H7 (cell line): ENCODE results near the gene NUMB. TPM values are rescaled to one million over a fixed set of nuclear protein-coding genes. Genes with fewer than 3 reads are reported as not detected.

Experiments used
- DNase-seq: peaks from one replicate; pipeline ENCODE4 v3.0.0; 2012
- H3K27me3 ChIP-seq: 2 replicates; pipeline ENCODE4 v1.6.0; 2011; ENCODE audit warnings: mild to moderate bottlenecking, low read length; ENCODE audit not compliant: control insufficient read depth, insufficient read depth
- H3K36me3 ChIP-seq: replicated peaks from 2 replicates; pipeline ENCODE4 v1.5.1; 2011; ENCODE audit warnings: low read length; ENCODE audit not compliant: control insufficient read depth, insufficient read depth
- H3K4me3 ChIP-seq: 2 replicates; pipeline ENCODE4 v1.5.1; 2011; ENCODE audit warnings: low read depth, mild to moderate bottlenecking, control low read depth, low read length, moderate library complexity; ENCODE audit not compliant: insufficient read depth
- total RNA-seq: library from RNA; depleted of rRNA; stranded (reverse); fragments of >200 nt; shearing (Covaris generic); gene quantifications from 2 replicates; pipeline ENCODE4 v1.2.3, GENCODE V29; 2014

Gene NUMB
- total RNA-seq, 1 experiment from 2014 or later: 15.3 TPM

DNA sequence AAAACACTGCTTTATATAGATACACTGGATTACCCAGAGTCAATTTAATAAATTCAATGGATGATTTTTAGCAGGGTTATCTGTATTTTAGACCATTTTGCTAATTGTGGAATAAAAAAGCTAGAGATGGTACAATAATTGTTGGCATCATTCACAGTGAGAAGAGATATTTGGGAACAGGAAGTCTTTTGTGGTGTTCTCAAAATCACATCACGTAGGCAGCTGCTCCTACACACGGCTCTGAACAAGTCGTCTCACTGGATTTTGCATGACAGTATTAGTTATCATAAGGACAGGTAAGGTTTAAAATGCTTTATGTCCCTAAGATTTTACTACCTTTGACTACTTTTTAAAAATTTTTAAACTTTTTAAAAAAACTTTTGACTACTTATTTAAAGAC lies 169.0 kb downstream of the NUMB start:
- DNase-seq: no peak
- Histone ChIP-seq H3K27me3 (no peaks in the 10 kb centered on the region), H3K4me3 (no peak overlapping the region), H3K36me3 (no peaks in the 10 kb centered on the region; the same call in 1 of the 2 replicates)

GRCh38 chr14:73287071-73287470 lies 171.3 kb downstream of the NUMB start:
- DNase-seq: no peak
- H3K36me3 ChIP-seq: peaks cover 4% of the 10 kb centered on the region
- H3K4me3 ChIP-seq: no peak overlapping the region
- H3K27me3 ChIP-seq: no peaks in the 10 kb centered on the region

- peaks cover 4% of the 10 kb centered on the region for H3K36me3 ChIP-seq
- no peak overlapping the region for H3K4me3 ChIP-seq
These were observed 171.7 kb downstream of the NUMB start for GRCh38 chr14:73286598-73286997.

GRCh38 chr14:73285979-73286378 lies 172.4 kb downstream of the NUMB start:
- H3K4me3 ChIP-seq: no peak overlapping the region

More at GRCh38 chr14:73286598-73286997, 171.7 kb downstream of the NUMB start:
- no peaks in the 10 kb centered on the region for H3K27me3 ChIP-seq
- DNase-seq: peak; percentile 49

GRCh38 chr14:73283608-73284379 lies 174.6 kb downstream of the NUMB start:
- no peak overlapping the region for H3K4me3 ChIP-seq
- H3K27me3 ChIP-seq: no peaks in the 10 kb centered on the region
- H3K36me3 ChIP-seq: peaks cover 4% of the 10 kb centered on the region
- DNase-seq: peak; percentile 60

More at GRCh38 chr14:73285979-73286378, 172.4 kb downstream of the NUMB start:
- Histone ChIP-seq H3K27me3 (no peaks in the 10 kb centered on the region), H3K36me3 (peaks cover 4% of the 10 kb centered on the region)
- no peak for DNase-seq

GRCh38 chr14:73280903-73281302 lies 177.4 kb downstream of the NUMB start:
- DNase-seq: no peak
- peaks cover 16% of the 10 kb centered on the region for H3K36me3 ChIP-seq
- no peaks in the 10 kb centered on the region for H3K27me3 ChIP-seq
- no peak overlapping the region for H3K4me3 ChIP-seq

DNA sequence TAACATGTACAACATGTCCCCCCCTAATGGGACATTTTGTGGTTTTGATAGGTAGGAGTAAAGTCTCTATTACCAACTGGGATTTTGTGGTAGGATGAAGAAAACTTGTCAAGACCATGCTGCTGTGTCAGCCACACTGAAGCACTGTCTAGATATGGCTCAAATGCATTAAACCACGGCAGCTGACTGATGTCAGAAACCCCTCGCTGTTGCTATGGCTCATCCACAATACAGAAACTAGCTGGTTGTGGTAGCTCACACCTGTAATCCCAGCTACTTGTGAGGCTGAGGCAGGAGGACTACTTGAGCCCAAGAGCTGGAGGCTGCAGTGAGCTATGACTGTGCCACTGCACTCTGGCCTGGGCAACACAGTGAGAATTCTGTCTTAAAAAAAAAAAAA lies 181.0 kb downstream of the NUMB start:
- H3K36me3 ChIP-seq: peaks cover 14% of the 10 kb centered on the region
- H3K27me3 ChIP-seq: no peaks in the 10 kb centered on the region
- no peak overlapping the region for H3K4me3 ChIP-seq
- no peak for DNase-seq

DNA sequence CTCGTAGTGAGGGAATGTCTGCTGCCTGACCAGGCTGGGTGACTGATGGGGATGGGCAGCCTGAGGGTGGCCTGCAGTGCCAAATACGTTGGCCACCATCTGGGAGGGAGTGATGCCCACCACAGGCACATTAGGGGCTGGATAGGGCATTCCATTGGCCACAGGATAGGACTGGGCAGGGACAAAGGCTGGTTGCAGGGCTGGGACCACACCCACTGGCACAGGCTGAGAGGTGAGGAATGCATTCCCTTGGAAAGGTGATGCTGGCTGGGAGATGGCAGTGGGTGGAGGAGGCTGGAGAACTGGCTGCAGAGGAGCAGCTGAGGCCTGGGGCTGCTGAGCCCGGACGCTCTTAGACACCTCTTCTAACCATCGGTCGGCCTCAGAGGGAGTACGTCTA lies 181.5 kb downstream of the NUMB start:
- peaks cover 12% of the 10 kb centered on the region for H3K36me3 ChIP-seq
- no peak for DNase-seq
- no peak overlapping the region for H3K4me3 ChIP-seq
- H3K27me3 ChIP-seq: no peaks in the 10 kb centered on the region

DNA sequence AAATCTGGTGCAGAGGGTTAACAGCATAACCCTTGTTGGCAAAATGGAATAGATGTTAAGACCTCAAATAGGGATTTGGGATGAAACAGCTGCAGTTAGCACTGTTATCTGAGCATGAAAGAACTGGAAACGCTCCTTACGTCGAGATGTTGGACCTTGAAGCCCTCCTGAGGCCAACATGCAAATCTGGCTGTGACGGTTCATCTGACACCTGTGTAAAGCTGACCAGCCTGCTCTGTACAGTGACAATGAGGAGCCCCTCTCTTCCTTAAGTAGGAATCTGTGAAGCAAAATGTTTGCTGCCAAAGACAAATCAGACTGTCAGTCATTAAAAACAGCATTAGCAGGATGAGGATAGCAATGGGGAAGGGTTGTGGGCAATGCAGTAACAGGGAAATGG lies 184.5 kb downstream of the NUMB start:
- Histone ChIP-seq H3K27me3 (no peaks in the 10 kb centered on the region; the same call in 1 of the 2 replicates), H3K36me3 (peaks cover 12% of the 10 kb centered on the region), H3K4me3 (no peak overlapping the region)
- no peak for DNase-seq

DNA sequence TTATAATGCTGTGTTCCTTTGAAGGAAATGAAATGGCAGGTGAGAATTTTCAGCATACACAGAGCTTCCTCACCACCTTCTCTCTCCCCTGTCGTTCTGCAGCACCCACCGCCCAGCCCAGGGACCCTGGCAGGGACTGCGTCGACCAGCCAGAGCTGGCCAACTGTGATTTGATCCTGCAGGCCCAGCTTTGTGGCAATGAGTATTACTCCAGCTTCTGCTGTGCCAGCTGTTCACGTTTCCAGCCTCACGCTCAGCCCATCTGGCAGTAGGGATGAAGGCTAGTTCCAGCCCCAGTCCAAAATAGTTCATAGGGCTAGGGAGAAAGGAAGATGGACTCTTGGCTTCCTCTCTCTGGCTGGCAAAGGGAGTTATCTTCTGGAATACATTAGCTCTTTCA lies 186.0 kb downstream of the NUMB start:
- no peak for DNase-seq
- H3K27me3 ChIP-seq: no peaks in the 10 kb centered on the region; the same call in 1 of the 2 replicates
- H3K36me3 ChIP-seq: peaks cover 12% of the 10 kb centered on the region
- H3K4me3 ChIP-seq: no peak overlapping the region

GRCh38 chr14:73269729-73270531 lies 188.4 kb downstream of the NUMB start:
- H3K4me3 ChIP-seq: peak overlapping the region; percentile 19; the same call in 1 of the 2 replicates
- H3K36me3 ChIP-seq: no peaks in the 10 kb centered on the region
- DNase-seq: peak; percentile 90
- no peaks in the 10 kb centered on the region; the same call in 1 of the 2 replicates for H3K27me3 ChIP-seq

DNA sequence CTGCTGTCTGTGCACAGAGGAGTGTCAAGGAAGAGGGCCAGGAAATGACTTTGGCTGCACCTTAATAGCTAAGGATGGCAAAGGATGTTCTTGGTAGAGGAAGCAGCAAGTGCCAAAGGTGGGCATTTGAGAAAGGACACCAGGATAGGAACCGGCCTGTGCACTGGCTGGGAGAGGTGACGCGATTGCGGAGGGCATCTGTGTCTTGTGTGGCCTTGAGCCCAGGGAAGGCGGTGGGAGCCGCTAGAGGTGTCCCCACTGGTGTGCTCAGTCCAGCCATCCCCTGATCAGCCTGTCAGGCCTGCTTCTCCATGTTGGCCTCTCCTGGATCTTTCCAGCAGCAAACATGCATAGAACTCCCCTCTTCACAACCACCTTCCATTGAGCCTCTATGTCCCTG lies 190.9 kb downstream of the NUMB start:
- Histone ChIP-seq H3K36me3 (no peaks in the 10 kb centered on the region), H3K4me3 (no peak overlapping the region), H3K27me3 (no peaks in the 10 kb centered on the region; the same call in 1 of the 2 replicates)
- no peak for DNase-seq

DNA sequence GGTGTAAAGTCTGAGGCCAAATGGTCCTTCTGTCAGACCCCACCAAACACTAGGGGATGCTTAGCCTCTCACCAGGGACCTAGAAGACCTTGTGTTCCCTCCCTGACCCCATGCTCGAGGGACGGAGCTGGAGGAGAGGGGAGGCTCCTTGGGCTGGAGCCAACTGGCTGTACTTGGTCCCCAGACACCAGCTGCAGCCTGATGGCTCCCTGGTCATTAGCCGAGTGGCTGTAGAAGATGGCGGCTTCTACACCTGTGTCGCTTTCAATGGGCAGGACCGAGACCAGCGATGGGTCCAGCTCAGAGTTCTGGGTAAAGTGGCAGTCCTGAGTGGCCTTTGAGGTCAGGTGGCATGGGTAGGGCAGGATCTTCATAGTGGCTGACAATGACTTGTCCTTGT lies 192.0 kb downstream of the NUMB start:
- DNase-seq: peak; percentile 26
- H3K27me3 ChIP-seq: no peaks in the 10 kb centered on the region; the same call in 1 of the 2 replicates
- H3K36me3 ChIP-seq: no peaks in the 10 kb centered on the region
- H3K4me3 ChIP-seq: no peak overlapping the region

DNA sequence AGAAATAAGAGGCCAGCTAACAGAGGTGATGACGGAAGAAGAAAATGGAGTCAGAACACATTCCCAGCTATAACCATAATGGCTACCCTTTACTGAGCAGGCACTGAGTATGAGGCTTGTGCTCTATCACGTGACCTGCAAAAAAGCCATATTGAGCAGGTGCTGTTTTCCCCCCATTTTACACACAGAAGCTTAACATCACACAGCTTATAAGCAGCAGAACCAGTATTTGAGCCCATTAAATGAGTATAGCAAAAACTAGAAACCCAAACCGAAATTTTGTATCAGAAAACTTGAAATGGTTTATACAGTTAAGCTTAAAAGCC lies 192.7 kb downstream of the NUMB start:
- no peaks in the 10 kb centered on the region for H3K36me3 ChIP-seq
- H3K27me3 ChIP-seq: no peaks in the 10 kb centered on the region; the same call in 1 of the 2 replicates
- no peak overlapping the region for H3K4me3 ChIP-seq
- no peak for DNase-seq
